Posterior cingulate gyrus (tissue), 11 donors: ENCODE data around the gene ZC2HC1B.
"Not testable (repeated sequence)": the region's sequence is repeated elsewhere in the genome, so short reads cannot be mapped to it uniquely, and the experiment has no call there.

Experiments
- DNase-seq, 10 donors: peaks; one replicate each; pipeline versions ENCODE4 v3.0.0 to v3.0.0-alpha.2; 2020 to 2021; ENCODE audit warnings: mixed read lengths in 3 of 10
- intact Hi-C: fragments of 100-400 bp; cut with DNase I; formaldehyde crosslinking; loops from one replicate; pipeline ENCODE4 v1.15.1; 2023

The ZC2HC1B gene

DNA sequence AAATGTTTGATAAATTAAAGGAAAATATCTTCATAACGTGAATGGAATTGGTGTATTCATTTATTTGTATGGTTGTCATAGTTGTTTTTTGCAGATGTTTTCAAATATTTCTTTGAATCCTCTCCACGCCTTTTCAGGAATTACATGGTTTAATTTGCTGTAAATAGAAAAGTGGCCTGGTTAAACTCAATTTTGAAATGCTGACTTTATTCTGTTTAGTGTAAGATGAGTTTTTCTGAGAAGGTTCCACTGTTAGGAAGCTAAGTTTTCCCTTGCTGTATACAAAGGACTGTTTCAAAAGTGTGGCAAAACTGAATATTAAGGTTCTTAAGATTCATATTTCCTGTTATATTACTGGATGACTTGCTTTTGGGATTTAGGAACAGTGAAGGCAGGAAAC, 503 bp upstream of the ZC2HC1B start:
- no peak for DNase-seq
- intact Hi-C loops = no loop called here

DNA sequence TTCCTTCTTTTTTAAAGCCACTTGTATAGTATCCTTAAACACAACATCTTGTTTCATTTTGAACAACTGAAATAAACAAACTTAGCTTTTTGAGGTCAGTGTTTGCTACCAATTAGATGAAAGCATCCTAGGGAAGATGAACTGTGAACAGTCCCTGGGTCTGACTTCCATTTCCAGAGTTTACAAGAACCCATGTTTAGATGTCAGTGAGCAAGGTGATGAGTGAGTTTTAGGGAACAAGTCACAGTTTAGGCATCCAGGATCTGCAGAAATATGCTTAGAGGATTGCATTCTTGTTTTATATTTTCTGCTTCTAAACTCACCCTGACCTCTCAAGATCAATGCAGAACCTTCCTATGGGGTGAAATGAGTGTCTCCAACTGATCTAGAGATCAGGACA, 3.0 kb downstream of the ZC2HC1B start:
- DNase-seq = no peak
- intact Hi-C loops = no loop called here

- intact Hi-C loops, DNase-seq: not testable (repeated sequence)
Observed at GRCh38 chr6:143868808-143869207, 4.5 kb downstream of the ZC2HC1B start.

DNA sequence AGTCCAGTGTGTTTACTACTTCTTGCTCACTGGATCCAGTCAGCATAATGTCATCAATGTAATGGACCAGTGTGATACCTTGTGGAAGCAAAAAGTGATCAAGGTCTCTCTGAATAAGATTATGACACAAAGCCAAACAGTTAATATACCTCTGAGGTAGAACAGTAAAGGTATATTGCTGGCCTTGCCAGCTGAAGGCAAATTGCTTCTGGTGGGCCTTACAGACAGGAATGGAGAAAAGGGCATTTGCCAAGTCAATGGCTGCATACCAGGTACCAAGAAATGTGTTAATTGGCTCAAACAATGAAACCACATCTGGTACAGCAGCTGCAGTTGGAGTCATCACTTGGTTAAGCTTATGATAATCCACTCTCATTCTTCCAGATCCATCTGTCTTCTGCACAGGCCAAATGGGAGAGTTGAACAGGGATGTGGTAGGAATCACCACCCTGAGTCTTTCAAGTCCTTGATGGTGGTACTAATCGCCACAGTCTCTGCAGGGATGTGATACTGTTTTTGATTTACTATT, 7.0 kb downstream of the ZC2HC1B start:
- intact Hi-C loops, DNase-seq: not testable (repeated sequence)

DNA sequence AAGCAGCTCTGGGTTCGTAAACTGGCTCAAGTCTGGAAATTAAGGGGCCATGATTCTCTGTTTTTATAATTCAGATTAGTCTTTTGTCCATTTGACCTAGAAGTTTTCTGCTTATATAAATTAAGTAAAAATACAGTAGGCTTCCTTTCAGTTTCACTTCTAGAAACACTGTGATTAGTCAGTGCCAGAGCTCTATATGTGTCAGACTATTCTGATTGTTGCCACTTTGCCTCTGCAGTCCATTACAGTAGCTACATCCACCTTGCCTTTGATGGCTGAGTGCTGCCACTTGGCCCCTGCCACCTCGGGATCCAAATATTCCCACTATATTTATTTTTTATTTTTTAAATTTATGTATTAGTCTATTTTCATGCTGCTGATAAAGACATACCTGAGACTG, 7.9 kb downstream of the ZC2HC1B start:
- intact Hi-C loops = no loop called here
- no peak for DNase-seq

- intact Hi-C loops = not testable (repeated sequence)
- DNase-seq = peak in 1 of 10 donors; percentile 72
Observed at GRCh38 chr6:143873600-143873999, 9.3 kb downstream of the ZC2HC1B start.

DNA sequence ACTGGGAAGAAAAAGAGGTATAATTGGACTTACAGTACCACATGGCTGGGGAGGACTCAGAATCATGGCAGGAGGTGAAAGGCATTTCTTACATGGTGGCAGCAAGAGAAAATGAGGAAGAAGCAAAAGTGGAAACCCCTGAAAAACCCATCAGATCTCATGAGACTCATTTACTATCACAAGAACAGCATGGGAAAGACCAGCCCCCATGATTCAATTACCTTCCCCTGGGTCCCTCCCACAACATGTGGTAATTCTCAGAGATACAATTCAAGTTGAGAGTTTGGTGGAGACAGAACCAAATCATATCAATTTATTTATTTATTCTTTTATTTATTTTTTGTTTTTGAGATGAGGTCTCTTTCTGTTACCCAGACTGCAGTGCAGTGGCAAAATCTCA, 10.2 kb downstream of the ZC2HC1B start:
- DNase-seq, intact Hi-C loops: not testable (repeated sequence)

- intact Hi-C loops = no loop called here
- no peak for DNase-seq
Observed at GRCh38 chr6:143877584-143878271, 13.5 kb downstream of the ZC2HC1B start.

DNA sequence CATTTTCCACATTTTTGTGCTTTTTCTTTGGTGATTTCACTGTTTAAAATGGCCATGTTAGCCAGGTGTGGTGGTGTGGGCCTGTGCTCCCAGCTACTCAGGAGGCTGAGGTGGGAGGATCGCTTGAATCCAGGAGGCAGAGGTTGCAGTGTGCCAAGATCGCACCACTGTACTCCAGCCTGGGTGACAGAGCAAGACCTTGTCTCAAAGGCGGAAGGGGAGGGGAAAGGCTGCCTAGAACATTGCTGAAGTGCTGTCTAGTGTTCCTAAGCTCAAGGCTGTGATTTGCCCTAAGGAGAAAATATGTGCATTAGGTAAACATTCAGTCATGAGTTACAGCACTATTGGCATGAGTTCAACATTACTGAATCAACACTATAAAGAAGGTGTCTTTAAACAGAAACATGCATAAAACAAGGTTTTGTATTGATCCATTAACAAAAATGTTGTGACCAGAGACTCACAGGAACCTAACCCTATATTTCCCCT, 14.0 kb downstream of the ZC2HC1B start:
- intact Hi-C loops = no loop called here
- no peak for DNase-seq

- no peak for DNase-seq
- intact Hi-C loops = no loop called here
Observed at GRCh38 chr6:143880412-143880811, 16.1 kb downstream of the ZC2HC1B start.

GRCh38 chr6:143882401-143882930, 18.2 kb downstream of the ZC2HC1B start:
- intact Hi-C loops = no loop called here
- no peak for DNase-seq

DNA sequence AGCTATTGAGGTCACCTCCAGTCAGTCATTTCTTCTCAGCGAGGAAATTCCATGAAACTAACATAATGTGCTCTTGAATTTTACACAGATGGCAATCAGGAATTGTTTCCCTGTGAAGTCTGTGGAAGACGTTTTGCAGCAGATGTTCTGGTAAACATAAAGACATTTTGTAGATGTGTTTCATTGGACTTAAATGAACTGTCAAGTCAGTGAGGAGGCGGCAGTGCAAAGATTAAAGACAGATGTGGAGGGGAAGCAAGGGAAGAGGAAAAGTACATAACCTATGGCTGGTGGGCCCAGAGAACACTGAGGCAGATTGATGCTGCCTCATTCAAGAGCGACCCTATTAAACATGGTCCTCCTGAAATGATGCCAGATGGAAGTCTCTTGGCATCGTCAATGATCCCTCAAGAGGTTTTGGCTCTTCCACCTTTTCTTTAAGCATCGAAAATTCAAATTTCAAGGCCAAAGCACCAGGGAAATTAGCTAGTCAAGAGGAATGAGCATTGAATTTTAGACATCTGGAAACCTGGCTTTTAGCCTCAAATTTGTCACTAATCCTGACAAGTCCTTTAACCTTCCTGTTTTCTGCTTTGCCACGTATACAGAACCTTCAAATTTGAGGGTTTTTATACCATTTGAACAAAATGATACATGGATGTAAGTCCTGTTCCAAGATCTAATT, 20.1 kb downstream of the ZC2HC1B start:
- no peak for DNase-seq
- intact Hi-C loops = no loop called here

DNA sequence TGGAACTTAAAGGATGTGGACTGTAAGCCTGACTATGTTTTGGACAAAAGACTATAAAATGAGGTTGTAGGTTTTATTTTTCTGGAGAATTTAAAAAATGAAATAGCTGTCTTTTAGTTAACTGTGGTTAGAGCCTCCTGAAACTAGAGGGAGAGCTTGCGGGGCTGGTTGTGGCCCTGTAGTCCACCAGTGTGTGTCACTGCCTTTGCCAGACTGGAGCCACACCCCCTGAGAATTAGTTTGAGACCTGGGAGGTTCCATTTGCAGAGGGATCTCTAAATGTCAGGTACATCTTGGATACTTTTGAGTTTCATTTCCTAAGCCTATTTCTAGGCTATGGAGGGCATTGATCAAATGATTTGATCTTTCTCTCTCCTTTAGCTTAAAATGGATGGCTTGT, 20.8 kb downstream of the ZC2HC1B start:
- intact Hi-C loops = no loop called here
- no peak for DNase-seq

DNA sequence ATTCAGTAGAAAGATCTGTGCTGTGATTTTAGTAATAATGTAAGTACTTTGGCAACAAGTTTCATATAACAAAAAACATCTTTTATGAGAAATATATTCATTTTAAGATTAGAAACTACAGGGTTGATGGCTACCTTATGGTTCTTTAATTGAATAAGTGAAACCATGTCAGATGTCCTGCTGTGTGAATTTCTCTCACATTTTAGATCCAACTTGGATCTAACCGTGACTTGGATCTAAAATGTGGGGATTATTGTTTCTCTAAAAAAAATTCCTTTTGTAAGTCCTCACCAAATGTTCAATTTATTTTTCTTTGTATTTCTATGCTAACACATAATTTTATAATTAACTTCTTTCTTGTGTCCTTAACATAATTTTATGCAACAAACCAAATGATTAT, 30.4 kb downstream of the ZC2HC1B start:
- intact Hi-C loops = no loop called here
- no peak for DNase-seq

- DNase-seq = no peak
- intact Hi-C loops = no loop called here
Observed at GRCh38 chr6:143896126-143896860, 32.0 kb downstream of the ZC2HC1B start.

- intact Hi-C loops = no loop called here
- no peak for DNase-seq
Observed at GRCh38 chr6:143900358-143900757, 36.1 kb downstream of the ZC2HC1B start.

GRCh38 chr6:143901885-143902750, 37.8 kb downstream of the ZC2HC1B start:
- intact Hi-C loops = no loop called here

GRCh38 chr6:143902827-143903226, 38.6 kb downstream of the ZC2HC1B start:
- intact Hi-C loops = no loop called here
- no peak for DNase-seq

More at GRCh38 chr6:143901885-143902750, 37.8 kb downstream of the ZC2HC1B start:
- DNase-seq = no peak

DNA sequence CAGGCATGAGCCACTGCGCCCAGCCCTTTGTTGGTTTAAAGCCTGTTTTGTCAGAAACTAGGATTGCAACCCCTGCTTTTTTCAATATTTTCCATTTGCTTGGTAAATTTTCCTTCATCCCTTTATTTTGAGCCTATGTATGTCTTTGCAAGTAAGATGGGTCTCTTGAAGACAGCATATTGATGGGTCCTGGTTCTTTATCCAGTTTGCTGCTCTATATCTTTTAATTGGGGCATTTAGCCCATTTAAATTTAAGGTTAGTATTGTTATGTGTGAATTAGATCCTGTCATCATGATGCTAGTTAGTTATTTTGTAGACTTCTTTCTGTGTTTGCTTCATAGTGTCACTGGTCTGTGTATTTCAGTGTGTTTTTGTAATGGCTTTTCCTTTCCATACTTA, 46.8 kb downstream of the ZC2HC1B start:
- no peak for DNase-seq
- intact Hi-C loops = no loop called here

- DNase-seq = no peak
- intact Hi-C loops = no loop called here
Observed at GRCh38 chr6:143912671-143913070, 48.4 kb downstream of the ZC2HC1B start.
